ENCODE measurements around the gene ZNF764.
"Not testable (repeated sequence)": the region's sequence is repeated elsewhere in the genome, so short reads cannot be mapped to it uniquely, and the experiment has no call there.

Gene ZNF764

GRCh38 chr16:30526137-30526822 lies 31.9 kb downstream of the ZNF764 start, which contains the start of gene ZNF768:
Gene ZNF768 (minus strand): TSS chr16:30526566. CDS start chr16:30526413, 153 bp downstream.
- no peak for DNase-seq

DNA sequence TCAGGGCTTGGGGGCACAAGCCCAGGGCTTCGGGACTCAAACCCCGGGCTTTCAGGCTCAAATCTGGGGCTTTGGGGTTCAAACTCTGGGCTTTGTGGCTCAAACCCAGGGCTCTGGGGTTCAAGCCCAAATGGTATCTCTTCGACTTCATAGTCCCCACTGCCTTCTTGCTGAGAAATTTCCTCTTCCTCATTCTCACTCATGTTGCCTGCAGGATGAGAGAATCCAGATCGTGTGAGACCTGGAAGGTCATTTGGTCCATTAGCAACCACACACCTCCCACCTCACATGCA lies 32.4 kb downstream of the ZNF764 start:
- no peak for DNase-seq

GRCh38 chr16:30524575-30525568 lies 33.3 kb downstream of the ZNF764 start:
- DNase-seq = no peak

DNA sequence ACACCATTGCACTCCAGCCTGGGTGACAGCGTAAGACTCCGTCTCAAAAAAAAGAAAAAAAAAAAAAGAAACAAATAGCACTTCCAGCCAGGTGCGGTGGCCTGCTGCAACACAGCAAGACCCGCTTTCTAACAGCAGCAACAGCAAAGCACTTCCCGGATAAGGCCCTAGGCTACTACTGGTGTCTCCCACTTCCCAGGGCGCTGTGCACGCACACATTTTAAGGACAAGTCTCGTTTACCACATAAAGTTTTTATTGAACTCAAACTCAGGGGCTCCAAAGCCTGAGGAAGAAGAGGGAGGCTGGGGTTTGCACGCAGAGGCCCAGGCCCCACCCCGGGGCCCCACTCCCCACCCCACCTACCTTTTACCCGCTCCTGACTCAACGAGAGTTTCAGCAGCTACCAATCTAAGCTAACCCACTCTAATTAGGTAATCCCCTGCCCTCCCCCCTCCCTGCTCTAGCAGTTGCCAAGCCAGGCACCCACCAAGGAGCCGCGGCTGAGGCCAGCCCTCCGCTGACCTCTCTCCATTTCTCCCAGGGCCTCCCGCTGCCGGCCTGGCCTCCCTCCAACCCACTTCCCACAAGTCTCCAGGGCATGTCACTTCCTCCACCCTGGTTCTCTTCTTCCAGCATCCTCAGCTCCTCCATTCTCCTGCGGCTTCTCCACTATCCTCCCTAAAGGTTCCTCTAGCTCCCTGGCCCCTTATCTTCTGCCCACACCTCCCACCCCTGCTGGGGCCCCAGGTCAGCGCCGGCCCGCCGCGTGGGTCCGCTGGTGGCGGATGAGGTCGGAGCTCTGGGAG lies 34.2 kb downstream of the ZNF764 start:
- no peak for DNase-seq

DNA sequence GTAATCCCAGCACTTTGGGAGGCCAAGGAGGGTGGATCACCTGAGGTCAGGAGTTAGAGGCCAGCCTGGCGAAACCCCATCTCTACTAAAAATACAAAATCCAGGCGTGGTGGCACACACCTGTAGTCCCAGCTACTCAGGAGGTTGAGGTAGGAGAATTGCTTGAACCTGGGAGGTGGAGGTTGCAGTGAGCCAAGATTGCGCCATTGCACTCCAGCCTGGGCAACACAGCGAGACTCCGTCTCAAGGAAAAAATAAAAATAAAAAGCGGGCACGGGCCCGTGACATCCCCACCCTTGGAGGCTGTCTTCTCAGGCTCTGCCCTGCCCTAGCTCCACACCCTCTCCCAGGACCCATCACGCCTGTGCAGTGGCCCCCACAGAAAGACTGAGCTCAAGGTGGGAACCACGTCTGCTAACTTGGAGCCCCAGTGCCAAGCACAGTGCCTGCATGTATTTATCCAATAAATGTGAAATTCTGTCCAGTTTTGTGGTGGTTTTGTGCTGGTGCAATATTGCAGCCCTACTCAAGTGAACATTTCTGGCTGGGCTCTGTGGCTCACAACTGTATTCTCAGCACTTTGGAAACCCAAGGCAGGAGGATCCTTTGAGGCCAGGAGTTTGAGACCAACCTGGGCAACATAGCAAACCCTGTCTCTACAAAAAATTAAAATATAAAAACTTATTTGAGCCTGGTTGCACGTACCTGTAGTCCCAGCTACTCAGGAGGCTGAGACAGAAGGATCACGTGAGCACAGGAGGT lies 35.3 kb downstream of the ZNF764 start:
- DNase-seq = not testable (repeated sequence)

DNA sequence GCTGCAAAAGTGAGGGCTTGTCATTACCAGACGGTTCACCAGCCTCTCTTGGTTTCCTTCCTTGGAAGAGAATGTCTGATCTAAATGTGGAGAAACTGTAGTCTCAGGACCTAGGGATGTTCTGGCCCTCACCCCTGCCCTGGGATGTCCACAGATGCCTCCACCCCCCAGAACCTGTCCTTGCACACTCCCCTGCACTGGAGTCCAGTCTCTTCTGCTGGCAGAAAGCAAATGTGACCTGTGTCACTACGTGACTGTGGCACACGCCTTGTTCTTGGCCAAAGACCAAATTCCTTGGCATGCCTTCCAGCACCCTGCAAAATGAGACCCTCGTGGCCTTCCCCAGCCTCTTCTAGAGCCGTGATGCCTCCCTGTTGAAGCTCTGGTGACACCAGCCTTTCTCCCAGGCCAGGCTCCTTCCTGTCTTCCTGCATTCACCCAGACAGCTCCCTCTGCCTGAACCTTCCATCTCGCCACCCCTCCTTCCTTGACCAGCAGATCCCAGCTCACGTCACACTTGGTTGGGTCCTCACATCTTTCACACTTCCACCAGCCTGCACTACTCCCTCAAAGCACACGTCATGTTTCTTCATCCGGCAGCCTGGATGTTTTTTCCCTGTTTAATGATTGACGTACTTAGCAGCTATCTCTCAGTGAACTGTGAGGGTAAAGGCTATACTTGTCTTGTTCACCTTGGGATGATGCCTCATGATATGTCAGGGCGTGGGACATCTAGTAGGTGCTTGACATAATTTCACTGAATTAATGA lies 36.1 kb downstream of the ZNF764 start:
- no peak for DNase-seq

DNA sequence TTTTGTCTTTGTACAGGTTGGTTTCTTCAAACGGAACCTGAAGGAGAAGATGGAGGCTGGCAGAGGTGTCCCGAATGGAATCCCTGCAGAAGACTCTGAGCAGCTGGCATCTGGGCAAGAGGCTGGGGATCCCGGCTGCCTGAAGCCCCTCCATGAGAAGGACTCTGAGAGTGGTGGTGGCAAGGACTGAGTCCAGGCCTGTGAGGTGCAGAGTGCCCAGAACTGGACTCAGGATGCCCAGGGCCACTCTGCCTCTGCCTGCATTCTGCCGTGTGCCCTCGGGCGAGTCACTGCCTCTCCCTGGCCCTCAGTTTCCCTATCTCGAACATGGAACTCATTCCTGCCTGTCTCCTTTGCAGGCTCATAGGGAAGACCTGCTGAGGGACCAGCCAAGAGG lies 36.7 kb downstream of the ZNF764 start:
- no peak for DNase-seq

DNA sequence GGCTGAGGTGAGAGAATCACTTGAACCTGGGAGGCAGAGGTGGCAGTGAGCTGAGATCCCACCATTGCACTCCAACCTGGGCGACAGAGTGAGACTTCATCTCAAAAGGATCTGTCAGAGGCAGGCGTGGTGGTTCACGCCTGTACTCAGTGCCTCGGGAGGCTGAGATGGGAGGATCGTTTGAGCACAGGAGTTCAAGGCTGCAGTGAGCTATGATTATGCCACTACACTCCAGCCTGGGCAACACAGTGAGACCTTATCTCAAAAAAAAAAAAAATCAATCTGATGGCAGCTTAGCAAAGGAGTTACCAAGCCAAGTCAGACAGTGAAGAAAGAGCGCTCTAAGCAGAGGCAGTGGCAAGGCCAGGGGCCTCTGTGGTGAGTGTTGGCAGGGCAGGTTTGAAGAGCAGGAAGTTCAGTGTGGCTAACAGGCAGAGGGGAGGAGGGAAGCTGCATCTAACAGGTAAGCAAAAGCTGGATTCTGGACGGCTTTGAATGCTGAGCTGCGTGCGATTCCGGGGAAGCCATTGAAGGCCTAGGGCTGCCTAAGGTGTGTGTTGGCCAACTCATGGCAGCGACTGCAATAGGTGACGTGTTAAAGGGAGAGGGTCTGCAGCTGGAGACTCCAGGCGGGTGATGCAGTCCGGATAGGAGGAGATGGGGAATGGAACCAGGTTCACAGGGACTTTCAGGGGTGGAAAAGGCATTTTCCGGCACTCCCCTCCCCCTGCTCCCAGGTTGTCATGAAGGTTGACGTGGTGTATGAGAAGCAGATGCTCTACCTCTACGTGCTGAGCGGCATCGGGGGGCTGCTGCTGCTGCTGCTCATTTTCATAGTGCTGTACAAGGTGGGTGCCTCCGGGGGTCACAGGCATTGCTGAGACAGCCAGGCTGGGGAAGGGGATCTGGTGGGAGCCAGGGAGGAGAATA lies 38.8 kb downstream of the ZNF764 start:
- DNase-seq = no peak

DNA sequence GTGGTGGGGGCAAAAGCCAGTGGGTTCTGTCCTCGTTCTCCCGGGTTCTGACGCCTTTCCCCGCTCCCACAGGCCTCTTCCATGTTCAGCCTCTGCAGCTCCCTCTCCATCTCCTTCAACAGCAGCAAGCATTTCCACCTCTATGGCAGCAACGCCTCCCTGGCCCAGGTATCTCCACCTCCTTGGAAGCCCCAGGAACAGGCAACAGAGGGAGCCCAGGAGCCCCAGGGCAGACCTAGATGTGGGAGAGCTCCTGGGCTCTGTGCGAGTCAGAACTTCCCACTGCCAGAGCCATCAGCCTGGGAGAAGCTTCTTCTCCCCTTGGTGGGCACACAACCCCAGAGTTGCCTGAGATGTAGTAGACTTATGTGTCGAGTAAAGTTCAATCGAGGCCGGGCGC lies 39.6 kb downstream of the ZNF764 start:
- DNase-seq = no peak

- no peak for DNase-seq
Observed at GRCh38 chr16:30515275-30515674, 42.9 kb downstream of the ZNF764 start.

GRCh38 chr16:30511509-30511908 lies 46.7 kb downstream of the ZNF764 start:
- no peak for DNase-seq

GRCh38 chr16:30510376-30510938 lies 47.7 kb downstream of the ZNF764 start:
- no peak for DNase-seq

DNA sequence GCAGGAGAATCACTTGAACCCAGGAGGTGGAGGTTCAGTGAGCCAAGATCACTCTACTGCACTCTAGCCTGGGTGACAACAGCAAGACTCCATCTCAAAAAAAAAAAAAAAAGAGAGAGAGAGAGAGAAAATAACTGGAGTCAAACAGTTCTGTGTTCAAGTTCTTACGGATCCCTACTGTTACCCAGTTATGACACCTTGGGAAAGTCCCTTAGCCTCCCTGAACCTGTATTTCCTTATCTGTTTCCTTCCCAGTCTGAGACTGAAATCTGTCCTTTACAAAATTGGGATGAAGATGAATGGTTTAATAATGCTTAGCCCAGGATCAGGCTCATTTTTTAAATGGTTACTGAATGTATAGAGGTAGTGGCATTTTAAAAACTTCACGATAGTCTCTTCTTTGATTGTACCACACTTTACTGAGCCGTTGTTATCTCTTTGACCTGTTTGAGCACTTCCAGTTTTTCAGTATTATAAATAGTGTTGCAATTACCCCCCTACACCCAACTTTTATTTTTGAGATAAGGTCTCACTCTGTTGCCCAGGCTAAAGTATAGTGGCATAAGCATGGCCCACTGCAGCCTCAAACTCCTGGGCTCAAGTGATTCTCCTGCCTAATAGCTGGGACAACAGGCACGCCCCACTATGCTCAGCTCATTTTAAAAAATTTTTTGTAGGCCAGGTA lies 49.0 kb downstream of the ZNF764 start:
- DNase-seq = no peak

Data from NCI-H2081 treated with DMSO at 0.1 percent for 48 hours (cell line).